HG03045 (cell line): Measurements from ENCODE around the gene VENTX.

Experiments
- ATAC-seq: cut with Tn5 transposase; IDR thresholded peaks from one replicate; pipeline ENCODE4 v1.9.1; 2021; ENCODE audit warnings: mild to moderate bottlenecking, moderate library complexity; ENCODE audit not compliant: unreplicated experiment

VENTX gene, protein sequence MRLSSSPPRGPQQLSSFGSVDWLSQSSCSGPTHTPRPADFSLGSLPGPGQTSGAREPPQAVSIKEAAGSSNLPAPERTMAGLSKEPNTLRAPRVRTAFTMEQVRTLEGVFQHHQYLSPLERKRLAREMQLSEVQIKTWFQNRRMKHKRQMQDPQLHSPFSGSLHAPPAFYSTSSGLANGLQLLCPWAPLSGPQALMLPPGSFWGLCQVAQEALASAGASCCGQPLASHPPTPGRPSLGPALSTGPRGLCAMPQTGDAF

DNA sequence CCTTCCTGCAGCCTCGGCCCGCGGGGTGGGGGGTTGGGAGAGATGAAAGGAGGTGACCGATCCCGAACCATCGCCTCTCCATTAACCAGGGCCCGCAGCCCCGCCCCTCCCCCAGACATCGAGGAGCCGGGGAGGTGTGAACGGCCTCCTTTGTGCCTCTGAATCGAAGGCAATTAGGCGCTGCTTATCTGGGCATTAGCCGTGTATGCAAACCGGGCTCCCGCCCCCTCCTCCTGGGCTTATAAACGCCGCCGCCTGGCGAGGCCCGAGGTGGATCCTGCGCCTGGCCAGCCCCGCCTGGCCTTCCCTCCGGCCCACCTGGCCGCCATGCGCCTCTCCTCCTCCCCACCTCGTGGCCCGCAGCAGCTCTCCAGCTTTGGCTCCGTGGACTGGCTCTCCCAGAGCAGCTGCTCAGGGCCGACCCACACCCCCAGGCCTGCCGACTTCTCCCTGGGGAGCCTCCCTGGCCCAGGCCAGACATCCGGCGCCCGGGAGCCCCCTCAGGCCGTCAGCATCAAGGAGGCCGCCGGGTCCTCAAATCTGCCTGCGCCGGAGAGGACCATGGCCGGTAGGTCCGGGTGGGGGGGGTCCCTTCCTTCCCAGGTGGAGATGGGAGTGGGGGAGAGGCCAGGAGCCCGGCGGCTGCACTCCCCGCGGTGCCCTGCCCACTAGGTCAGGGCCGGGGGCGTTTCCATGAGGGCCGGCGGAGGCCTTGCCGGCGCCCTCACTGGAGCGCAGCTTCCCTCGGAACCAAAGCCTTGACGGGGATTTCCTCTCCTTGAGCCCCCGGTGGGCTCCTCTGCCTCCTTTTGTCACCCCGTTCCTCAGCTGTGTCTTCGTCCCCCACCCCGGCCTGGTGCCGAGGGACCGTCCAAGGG, at the start of gene VENTX:
TSS of gene VENTX (plus strand) at position 268 of the 878 bp plus-strand sequence. CDS start at position 328, 60 bp downstream.
- ATAC-seq: no peak

DNA sequence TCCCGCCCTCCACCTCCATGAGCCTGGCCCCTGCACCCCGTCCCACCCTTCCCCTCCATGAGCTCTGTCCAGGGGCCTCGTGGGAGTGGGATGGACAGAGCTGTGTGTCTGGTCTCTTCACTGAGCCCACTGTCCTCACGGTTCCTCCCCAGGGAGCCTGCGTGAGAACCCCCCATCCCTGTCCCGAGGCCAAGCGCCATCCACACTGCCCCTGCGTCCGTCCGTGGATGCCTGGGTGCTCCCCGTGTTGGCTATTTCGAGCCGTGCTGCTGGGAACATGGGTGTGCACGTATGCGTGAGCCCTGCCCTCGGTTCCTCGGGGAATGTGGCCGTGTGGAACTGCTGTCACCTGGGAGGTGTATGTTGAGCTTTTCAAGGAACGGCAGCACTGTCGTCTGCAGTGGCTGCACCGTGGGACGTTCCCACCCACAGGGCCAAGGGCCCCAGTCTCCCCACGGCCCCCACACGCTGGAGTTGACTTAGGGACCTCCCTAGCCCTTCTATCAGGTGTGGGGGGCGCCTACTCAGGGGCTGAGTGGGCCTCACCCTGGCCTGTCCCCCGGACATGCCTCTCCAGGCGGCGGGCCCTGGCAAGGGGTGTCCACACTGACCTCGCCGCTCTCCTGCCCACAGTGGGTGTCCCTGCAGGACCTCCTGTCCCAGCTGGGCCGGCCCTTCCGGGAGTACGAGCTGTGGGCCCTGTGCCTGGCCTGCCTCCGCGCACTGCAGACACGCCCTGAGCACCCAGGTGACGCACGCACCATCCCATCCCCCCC, 49.6 kb upstream of the VENTX start:
- no peak for ATAC-seq

GRCh38 chr10:133189256-133189655, 48.4 kb upstream of the VENTX start:
- no peak for ATAC-seq

- no peak for ATAC-seq
Measured at GRCh38 chr10:133189726-133190125, 47.9 kb upstream of the VENTX start.

DNA sequence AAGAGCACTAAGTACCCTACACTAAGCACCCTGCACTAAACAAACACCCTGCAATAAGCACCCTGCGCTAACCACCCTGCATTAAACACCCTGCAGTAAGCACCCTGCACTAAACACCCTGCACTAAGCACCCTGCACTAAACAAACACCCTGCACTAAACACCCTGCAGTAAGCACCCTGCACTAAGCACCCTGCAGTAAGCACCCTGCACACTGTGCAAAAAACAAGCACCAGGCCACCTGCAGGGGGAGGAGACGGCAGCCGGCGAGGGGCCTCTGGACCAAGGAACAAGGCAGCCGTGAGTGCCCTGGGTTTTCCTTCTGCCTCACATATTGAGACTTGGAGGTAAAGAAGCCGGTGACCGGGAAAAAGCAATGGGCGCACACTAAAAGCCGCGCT, 47.4 kb upstream of the VENTX start:
- no peak for ATAC-seq

DNA sequence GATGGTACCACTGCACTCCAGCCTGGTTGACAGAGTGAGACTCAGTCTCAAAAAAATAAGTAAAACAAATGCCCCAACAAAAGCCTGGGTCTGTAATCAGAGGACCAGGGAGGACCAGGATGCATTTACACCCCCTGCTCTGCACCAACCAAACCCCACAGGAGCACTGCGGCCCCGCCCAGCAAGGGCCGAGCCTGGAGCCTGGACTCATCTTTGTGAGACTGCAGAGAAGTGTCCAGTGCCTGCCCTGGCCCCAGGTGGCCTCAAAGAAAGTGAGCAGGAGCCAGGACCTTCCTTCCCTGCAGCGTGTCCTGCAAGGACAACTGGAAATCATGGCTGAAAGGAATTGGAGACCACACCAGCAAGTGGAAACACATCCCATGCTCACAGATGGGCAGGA, 46.0 kb upstream of the VENTX start:
- ATAC-seq: no peak

- ATAC-seq: no peak
Measured at GRCh38 chr10:133194151-133194550, 43.5 kb upstream of the VENTX start.

DNA sequence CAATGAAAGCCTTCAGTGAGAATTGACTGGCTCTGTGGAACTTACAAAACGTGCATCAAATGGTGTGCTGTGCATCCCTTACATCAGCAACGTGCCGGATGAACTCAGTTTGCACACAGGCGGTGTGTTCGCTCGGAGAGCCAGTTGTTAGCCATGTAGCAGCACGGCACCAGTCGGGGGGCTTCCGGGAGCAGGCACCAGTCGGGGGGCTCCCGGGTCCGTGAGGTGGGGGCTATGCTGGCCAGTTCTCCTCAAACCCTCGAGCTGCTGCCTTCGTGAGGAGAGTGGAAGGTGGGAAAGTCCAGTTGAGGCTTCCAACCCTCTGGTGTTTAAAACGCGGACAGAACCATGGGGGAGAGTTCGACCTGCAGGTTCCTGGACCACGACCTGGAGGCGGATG, 42.6 kb upstream of the VENTX start:
- ATAC-seq: no peak

DNA sequence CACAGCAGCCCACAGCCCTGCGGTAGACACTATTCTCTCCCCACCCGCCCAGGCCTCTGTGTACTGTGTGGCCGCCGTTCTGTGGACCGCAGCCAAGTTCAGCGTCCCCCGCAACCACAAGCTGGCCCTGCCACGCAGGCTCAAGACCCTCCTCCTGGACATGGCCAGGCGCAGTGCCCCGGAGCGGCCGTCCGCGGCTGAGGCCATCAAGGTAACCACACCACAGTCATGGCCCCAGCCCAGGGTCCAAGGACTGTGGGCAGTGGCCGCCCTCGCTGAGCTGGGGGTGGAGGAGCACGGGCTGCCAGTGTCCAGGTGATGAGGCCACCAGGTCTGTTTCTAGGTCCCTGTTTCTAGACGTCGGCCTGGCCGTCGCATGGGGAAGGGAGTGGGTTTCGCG, 42.0 kb upstream of the VENTX start:
- ATAC-seq: no peak

GRCh38 chr10:133196221-133196915, 41.3 kb upstream of the VENTX start:
- ATAC-seq: no peak

- no peak for ATAC-seq
Measured at GRCh38 chr10:133196936-133197758, 40.5 kb upstream of the VENTX start.

DNA sequence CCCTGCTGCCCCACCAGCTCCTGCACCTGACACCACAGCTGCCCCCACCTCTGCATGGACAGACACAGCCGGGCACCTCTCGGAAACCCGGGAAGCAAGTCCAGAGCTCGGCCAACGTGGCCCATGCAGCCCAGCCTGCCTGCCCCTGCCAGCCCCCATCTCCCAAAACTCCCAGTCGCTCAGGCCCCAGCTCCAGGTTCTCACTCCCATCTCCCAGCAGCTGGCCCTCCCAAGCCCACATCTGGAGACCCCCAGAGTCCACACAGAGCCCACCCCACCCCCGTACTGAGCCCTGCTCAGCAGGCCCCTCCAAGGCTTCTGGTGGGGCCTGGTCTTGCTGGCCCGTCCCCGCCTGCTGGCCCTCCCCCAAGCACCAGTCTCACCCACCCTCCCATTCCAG, 39.9 kb upstream of the VENTX start:
- ATAC-seq: no peak

DNA sequence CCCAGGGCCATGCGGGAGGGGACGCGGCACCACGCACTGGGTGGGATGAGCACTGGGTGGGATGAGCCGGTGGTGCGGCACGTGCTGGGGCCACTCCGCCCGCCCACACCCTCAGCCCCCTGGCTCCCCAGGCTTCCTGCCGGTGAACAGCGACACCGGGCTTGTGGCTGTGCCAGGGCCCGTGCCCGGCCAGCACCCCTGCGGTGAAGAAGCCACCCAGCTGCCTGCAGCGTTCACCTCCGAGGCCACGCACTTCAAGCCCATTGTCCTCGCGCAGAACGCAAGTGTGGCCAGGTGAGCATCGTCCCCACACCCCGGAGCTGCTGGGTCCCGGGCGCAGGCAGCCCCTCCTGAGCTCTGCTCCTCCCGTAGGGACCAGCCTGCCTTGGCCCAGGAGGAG, 39.4 kb upstream of the VENTX start:
- ATAC-seq: no peak

GRCh38 chr10:133198621-133199487, 38.8 kb upstream of the VENTX start:
- no peak for ATAC-seq

DNA sequence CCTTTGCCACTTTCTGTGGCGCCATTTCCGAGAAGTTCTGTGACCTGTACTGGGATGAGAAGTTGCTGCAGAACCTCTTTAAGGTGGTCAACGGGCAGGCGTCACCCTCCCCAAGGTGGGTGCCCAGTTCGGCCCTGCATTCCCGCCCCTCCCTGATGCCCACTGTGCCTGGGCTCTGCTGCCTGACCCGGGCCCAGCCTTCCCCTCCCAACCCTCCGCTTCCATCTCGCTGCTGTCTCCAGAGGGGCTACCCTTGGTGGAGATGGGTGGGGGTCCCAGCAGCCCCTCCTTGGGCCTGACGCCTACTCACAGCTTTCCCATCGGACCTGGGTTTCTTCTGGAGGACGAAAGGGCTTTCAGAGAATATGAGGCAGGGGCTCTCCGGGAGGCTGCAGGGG, 38.2 kb upstream of the VENTX start:
- ATAC-seq: no peak

DNA sequence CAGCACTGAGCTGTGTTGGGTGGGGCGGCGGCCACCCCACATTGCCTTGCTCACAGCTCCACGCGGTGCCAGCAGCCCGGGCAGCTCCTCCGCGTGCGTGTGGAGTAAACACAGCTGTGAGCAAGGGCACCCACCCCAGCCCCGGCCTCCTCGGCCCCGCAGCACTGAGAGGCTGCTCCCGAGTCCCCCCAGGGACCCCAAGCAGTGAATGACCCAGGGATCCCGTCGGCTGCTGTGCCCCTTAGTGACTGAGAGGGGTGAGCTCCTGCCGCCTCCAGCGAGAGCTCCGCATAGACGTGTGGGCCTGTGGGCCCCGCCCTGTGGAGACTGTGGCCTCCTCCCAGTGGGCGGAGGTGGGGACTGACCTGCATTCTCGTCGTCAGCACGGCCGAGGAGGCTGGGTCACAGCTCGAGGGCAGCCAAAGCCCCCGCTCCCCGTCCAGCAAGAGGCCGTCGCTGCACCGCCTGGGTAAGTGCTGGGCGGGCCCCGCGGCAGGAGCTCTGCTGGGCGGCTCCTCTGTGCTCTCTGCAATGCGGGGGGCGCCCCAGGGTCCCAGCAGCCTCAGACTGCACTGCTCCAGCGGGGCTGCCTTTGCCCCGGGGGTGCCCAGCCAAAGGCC, 37.6 kb upstream of the VENTX start:
- no peak for ATAC-seq

- ATAC-seq: no peak
Measured at GRCh38 chr10:133200621-133201031, 37.0 kb upstream of the VENTX start.

DNA sequence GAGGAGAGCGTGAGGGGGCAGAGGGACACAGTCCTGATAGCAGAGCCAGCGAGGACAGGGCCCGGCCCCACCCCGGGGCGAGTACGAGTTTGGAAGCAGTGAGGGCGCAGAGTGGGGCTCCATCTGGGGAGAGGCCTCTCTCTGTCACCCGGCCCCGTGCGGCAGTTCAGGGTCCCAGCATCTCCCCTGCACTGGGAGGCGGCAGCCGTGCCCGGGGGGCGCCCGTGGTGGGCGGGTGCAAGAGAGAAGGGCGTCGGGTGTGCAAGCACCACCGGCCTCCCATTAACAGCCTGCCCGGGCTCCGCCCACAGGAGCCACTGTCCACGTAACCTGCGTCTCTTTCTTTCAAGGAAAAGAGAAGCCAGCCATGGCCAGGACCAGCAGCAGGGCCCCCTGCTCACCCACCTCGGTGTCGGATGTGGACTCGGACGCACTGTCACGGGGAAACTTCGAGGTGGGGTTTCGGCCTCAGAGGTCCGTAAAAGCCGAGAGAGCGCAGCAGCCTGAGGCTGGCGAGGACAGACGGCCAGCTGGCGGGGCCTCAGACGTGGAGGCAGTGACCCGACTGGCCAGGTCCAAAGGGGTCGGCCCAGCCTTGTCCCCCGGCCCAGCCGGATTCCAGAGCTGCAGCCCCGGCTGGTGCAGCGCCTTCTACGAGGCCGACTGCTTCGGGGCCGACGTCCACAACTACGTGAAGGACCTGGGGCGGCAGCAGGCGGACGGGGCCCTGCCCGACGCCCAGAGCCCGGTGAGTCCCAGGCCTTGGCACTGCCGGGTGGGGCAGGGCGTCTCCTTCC, 36.3 kb upstream of the VENTX start:
- no peak for ATAC-seq
